ENCODE measurements around the gene BICRA. TPM values are rescaled to one million over a fixed set of nuclear protein-coding genes. Genes with fewer than 3 reads are reported as not detected.

The BICRA gene
- total and polyA plus RNA-seq, 2 of the 8 experiments (the other 6 are each of a cell fraction or from before 2014, with no cell fraction given), result 1.5 to 29.2 TPM

- TF ChIP-seq CHD7 (IDR thresholded peaks at IDR 0.05; ENCODE audit: insufficient replicate concordance, low read length) (no peak), E2F6 (IDR thresholded peaks at IDR 0.05) (peak; percentile 97), MAX (IDR thresholded peaks at IDR 0.05) (peak; percentile 67), SP1 (IDR thresholded peaks at IDR 0.05; ENCODE audit: low read depth, low read length) (no peak), SAP30 (IDR thresholded peaks at IDR 0.05; ENCODE audit: insufficient read depth, insufficient replicate concordance, low read length) (no peak)
Observed at GRCh38 chr19:47573071-47574026, 35.6 kb upstream of the BICRA start, which contains the start of gene ZNF541 (continued).

Measured in H1 (cell line).